HEK293 (cell line): ENCODE data around the gene KANK2.

Experiments
- BCL11A ChIP-seq: fragments of 450-650 bp; formaldehyde crosslinking; IDR thresholded peaks from 2 replicates; pipeline ENCODE4 v1.5.1; 2016; ENCODE audit warnings: low read depth, missing biosample characterization, missing genetic modification characterization
- SP2 ChIP-seq: fragments of 450-650 bp; formaldehyde crosslinking; IDR thresholded peaks from 2 replicates; pipeline ENCODE4 v1.5.1; 2016; ENCODE audit warnings: missing biosample characterization, missing genetic modification characterization
- ZNF23 ChIP-seq: fragments of 450-650 bp; formaldehyde crosslinking; IDR thresholded peaks from 2 replicates; pipeline ENCODE4 v1.5.1; 2016; ENCODE audit warnings: missing biosample characterization, missing genetic modification characterization, borderline replicate concordance
- ZNF274 ChIP-seq, 2 experiments: fragments of 200-500 bp in 1 of 2; fragments of 450-650 bp in 1 of 2; sonication (Bioruptor generic) in 1 of 2; formaldehyde crosslinking in 1 of 2; IDR thresholded peaks; 2 replicates each; pipeline versions ENCODE4 v1.5.1 to v1.6.1; 2014 to 2016; ENCODE audit warnings: borderline replicate concordance in 1 of 2, inconsistent platforms in 1 of 2, low read length in 1 of 2, missing biosample characterization in 1 of 2, missing genetic modification characterization in 1 of 2
- TF ChIP-seq, protein P1 (sequence below): fragments of 450-650 bp; formaldehyde crosslinking; IDR thresholded peaks from 2 replicates; pipeline ENCODE4 v1.5.1; 2016; ENCODE audit warnings: missing biosample characterization, missing genetic modification characterization
- TF ChIP-seq, protein P2 (sequence below): fragments of 450-650 bp; formaldehyde crosslinking; IDR thresholded peaks from 2 replicates; pipeline ENCODE4 v1.5.1; 2016; ENCODE audit warnings: missing biosample characterization, missing genetic modification characterization, low read depth

DNA sequence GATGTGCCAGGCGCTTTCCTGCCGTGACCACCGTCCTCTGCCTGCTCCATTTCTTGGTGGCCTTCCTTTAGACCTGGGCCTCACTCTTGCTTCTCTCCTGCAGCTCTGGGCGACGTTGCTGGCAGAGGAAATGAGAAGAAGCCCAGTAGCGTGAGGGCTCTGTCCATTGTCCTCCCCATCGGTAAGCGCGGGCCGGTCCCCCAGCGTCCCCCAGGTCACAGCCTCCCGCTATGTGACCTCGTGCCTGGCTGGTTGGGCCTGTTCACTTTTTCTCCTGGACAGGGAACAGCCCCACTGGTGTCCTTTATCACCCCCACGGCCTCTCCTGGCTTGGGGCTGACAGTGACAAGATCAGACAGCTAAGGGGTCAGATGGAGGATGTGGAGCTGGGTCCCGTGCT is 69.4 kb downstream of the KANK2 start:
- TF ChIP-seq, protein P1, sequence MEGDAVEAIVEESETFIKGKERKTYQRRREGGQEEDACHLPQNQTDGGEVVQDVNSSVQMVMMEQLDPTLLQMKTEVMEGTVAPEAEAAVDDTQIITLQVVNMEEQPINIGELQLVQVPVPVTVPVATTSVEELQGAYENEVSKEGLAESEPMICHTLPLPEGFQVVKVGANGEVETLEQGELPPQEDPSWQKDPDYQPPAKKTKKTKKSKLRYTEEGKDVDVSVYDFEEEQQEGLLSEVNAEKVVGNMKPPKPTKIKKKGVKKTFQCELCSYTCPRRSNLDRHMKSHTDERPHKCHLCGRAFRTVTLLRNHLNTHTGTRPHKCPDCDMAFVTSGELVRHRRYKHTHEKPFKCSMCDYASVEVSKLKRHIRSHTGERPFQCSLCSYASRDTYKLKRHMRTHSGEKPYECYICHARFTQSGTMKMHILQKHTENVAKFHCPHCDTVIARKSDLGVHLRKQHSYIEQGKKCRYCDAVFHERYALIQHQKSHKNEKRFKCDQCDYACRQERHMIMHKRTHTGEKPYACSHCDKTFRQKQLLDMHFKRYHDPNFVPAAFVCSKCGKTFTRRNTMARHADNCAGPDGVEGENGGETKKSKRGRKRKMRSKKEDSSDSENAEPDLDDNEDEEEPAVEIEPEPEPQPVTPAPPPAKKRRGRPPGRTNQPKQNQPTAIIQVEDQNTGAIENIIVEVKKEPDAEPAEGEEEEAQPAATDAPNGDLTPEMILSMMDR (tag by site-specific recombination): no peak
- TF ChIP-seq ZNF23 (tag by site-specific recombination): no peak
- TF ChIP-seq, protein P2, sequence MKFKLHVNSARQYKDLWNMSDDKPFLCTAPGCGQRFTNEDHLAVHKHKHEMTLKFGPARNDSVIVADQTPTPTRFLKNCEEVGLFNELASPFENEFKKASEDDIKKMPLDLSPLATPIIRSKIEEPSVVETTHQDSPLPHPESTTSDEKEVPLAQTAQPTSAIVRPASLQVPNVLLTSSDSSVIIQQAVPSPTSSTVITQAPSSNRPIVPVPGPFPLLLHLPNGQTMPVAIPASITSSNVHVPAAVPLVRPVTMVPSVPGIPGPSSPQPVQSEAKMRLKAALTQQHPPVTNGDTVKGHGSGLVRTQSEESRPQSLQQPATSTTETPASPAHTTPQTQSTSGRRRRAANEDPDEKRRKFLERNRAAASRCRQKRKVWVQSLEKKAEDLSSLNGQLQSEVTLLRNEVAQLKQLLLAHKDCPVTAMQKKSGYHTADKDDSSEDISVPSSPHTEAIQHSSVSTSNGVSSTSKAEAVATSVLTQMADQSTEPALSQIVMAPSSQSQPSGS (tag by site-specific recombination): no peak
- TF ChIP-seq BCL11A (tag by site-specific recombination): no peak
- no peak for TF ChIP-seq SP2 (tag by site-specific recombination)
- TF ChIP-seq ZNF274 (IDR thresholded peaks at IDR 0.05; ENCODE audit: low read length): no peak
- no peak for TF ChIP-seq ZNF274 (tag by site-specific recombination; IDR thresholded peaks at IDR 0.05; ENCODE audit: borderline replicate concordance)
